Measurements from ENCODE around the gene ADGRB2. TPM values are rescaled to one million over a fixed set of nuclear protein-coding genes. Genes with fewer than 3 reads are reported as not detected.
A peak's percentile ranks its signal among the peaks of the same experiment; 100 is the strongest.

The ADGRB2 gene, protein sequence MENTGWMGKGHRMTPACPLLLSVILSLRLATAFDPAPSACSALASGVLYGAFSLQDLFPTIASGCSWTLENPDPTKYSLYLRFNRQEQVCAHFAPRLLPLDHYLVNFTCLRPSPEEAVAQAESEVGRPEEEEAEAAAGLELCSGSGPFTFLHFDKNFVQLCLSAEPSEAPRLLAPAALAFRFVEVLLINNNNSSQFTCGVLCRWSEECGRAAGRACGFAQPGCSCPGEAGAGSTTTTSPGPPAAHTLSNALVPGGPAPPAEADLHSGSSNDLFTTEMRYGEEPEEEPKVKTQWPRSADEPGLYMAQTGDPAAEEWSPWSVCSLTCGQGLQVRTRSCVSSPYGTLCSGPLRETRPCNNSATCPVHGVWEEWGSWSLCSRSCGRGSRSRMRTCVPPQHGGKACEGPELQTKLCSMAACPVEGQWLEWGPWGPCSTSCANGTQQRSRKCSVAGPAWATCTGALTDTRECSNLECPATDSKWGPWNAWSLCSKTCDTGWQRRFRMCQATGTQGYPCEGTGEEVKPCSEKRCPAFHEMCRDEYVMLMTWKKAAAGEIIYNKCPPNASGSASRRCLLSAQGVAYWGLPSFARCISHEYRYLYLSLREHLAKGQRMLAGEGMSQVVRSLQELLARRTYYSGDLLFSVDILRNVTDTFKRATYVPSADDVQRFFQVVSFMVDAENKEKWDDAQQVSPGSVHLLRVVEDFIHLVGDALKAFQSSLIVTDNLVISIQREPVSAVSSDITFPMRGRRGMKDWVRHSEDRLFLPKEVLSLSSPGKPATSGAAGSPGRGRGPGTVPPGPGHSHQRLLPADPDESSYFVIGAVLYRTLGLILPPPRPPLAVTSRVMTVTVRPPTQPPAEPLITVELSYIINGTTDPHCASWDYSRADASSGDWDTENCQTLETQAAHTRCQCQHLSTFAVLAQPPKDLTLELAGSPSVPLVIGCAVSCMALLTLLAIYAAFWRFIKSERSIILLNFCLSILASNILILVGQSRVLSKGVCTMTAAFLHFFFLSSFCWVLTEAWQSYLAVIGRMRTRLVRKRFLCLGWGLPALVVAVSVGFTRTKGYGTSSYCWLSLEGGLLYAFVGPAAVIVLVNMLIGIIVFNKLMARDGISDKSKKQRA (N-terminal part only)
- total RNA-seq: 0.24 TPM

DNA sequence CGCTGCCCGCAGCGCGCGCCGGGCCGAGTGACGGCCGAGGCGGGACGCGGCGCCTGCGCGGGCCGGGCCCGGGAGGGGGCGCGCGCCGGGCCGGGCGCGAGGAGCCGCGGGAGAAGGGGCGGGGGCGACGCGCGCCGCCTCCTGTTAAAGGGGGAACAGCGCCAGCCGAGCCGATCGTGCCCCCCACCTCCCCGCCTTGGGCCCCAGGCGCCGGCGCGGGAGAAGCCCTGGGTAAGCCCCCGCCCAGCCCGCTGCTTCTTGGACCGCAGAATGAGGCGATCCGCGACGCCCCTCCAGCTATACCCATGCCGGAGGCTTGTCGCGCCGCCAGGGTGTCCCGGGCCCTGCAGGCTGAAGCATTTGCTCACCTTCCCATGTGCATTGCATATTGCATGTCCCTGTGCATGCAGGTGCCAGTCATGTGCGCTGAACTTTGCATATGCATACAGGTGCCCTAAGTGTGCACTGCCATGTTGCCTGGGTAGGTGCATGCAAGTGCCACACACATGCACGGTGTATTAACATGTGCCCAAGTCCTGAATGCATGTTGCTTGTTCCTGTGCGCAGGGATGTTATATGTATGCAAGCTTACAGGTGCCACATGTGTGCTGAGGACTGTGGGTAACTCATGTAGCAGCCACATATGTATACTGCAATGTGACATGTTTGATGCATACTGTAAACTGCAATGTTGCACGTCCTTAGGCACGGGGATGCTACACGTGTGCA, at the start of gene ADGRB2:
TSS of gene ADGRB2 (minus strand) at position 29 of the 729 bp plus-strand sequence. CDS start 7,119 bp downstream, outside the sequence.
- ATAC-seq: no peak

GRCh38 chr1:31812158-31812829, 48.2 kb upstream of the ADGRB2 start:
- ATAC-seq: no peak

DNA sequence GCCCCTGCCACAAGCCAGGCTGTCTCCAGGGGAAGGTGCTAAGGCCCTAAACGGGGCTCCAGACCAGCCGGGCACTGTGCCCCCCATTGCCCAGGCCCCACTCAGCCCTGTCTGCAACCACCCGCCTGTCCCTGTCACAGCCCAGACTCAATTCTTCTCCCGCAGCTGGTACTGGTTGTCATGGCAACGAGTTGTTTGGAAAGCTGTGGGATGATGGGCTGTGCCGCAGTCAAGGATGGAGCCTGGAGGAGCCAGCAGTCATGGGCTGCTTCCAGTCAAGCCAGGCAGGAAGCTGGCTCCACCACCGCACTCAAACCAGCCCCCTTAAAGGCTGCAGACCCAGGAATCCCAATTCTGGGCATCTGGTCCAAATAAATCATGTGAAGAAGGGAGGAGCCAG, 47.5 kb upstream of the ADGRB2 start:
- ATAC-seq: no peak

DNA sequence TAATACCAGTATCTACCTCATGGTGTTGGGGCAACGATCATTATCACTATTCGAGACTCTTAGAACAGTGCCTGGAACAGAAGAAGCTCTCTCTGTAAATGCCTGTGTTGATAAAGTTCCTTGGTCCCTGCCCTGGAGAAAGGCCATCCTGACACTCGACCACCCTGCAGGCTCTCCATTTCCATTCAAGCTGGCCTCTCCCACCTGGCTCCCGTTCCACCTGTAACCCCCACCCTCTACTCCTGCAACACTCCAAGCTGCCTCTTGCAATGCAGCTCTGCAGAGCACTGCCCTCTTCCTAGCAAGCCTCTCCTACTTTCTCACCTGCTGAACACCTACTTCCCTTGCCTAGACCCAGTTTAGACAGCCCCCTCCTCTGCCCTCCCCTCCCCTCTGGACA, 45.6 kb upstream of the ADGRB2 start:
- ATAC-seq: no peak

DNA sequence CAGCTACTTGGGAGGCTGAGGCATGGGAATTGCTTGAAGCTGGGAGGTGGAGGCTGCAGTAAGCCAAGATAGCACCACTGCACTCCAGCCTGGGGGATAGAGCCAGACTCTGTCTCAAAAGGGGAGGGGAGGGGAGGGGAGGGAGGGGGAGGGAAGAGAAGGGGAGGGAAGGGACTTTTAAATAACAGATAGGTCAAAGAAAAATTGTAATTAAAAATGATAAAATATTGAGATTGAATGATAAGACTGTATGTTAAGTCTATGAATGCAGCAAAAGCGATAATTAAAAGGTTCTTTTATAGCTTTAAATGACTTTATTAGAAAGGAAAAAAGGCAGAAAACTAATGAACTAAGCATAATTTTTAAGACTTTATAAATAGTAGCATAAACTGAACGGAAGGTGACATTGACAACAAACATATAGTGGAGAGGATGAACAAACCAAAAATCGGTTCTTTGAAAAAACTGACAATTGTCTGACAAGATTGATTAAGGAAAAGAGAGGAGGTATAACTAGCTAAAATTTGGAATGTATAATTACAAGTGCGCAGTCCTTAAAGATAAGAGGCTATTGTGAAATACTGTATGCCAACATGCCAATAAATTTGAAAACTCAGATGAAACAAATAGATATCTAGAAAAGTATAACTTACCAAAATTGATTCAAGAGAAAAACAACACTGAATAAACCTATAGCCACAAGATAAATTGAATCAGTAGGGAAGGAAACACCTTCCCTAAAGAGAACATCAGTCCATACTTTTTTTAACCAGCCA, 43.3 kb upstream of the ADGRB2 start:
- no peak for ATAC-seq

DNA sequence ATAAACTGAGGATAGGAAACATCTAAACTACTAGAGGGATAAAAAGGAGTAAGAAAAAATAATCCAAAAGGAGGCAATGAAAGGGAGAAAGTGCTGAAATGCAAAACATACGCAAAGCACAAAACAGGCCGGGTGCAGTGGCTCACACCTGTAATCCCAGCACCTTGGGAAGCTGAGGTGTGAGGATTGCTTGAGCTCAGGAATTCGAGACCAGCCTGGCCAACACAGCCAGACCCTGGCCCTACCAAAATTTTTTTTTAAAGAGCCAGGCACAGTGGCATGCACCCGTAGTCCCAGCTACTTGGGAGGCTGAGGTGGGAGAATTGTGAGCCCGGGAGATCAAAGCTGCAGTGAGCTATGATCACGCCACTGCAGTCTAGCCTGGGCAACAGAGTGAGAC, 41.2 kb upstream of the ADGRB2 start:
- ATAC-seq: no peak

GRCh38 chr1:31804098-31804497, 40.0 kb upstream of the ADGRB2 start:
- no peak for ATAC-seq

DNA sequence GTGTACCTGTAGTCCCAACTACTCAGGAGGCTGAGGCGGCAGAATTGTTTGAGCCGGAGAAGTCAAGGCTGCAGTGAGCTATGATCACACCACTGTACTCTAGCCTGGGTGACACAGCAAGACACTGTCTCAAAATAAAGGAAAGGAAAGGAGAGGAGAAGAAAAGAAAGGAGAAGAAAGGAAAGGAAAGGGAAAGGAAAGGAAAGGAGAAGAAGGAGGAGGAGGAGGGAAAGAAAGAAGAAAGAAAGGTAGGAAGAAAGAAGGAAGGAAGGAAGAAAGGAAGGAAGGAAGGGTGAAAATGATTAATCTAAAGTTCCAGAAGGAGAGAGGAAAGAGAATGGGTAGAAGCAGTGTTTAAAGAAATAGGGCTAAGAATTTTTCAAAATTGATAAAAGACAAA, 39.5 kb upstream of the ADGRB2 start:
- no peak for ATAC-seq

DNA sequence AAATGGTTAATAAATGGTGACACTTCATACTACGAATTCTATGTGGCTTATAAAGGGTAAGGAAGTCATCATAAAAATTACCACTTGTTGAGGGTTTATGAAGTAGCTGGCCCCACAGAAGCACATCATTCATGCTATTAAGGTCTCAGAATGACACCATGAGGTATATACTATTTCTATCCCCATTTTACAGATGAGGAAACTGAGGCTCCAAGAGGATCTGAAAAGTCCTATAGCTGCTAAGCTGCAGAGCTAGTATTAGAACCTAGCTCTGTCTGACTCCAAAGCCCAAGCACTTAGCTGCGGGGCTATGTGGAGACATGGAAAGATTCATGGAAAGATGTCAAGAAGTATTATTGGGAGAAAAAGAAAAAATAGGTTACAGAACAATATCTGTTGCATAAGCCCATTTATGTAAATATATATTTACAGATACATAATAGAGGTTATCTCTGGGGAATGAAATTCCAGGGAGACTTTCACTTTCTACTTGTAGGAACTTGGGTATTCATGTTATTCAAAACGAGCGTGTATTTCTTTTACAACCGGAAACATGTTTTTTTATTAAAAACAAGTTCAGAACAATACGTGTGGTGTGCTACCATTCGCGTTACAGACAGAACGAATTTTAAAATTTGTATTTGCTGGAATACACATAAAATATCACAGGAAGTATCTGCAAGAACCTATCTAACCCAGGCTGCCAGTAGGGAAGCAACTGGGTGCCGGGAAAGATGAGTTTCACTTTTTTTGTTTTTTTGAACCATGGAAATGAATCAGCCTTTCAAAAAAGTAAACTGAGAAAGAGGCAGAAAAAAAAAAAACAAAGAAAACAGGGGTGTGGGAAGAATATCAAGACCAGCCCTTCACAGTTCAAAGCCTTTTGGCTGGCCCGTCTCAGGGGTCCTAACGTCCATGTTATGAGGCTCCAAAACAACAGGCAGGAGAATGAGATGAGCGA, 38.3 kb upstream of the ADGRB2 start:
- no peak for ATAC-seq

DNA sequence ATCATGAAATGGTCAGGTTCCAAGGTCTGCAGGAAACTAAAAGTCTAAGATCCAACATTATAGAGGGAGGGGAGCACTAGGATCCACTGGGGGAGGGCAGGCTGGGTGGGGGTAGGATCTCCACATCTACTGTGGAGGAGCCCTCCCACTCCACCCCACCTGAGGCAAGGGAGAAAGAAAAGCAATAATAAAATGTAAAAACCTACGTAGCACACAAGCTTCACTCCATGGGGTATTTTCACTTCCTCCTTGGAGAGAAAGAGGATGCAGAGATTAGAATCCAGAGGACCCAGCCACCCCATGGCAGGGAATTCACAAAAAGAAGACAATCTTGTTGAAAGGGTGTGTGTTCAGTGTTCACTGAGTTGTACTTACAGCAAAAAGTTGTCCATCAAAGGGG, 37.3 kb upstream of the ADGRB2 start:
- ATAC-seq: no peak

DNA sequence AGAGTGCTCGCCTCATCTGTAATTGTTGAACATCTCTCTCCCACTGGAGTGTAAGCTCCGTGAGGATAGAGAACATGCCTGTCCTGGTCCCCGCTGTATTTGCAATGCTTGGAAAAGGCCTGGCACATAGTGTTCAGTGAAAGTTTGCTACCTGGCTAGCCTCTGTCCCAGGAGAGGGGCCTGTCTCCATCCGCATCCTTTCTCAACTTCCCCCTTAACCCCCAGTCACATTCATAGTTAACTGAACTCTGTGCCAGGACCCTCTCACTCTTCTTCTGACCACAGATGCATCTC, 36.5 kb upstream of the ADGRB2 start:
- no peak for ATAC-seq

- peak; percentile 14 for ATAC-seq
Observed at GRCh38 chr1:31799895-31800673, 35.9 kb upstream of the ADGRB2 start.

DNA sequence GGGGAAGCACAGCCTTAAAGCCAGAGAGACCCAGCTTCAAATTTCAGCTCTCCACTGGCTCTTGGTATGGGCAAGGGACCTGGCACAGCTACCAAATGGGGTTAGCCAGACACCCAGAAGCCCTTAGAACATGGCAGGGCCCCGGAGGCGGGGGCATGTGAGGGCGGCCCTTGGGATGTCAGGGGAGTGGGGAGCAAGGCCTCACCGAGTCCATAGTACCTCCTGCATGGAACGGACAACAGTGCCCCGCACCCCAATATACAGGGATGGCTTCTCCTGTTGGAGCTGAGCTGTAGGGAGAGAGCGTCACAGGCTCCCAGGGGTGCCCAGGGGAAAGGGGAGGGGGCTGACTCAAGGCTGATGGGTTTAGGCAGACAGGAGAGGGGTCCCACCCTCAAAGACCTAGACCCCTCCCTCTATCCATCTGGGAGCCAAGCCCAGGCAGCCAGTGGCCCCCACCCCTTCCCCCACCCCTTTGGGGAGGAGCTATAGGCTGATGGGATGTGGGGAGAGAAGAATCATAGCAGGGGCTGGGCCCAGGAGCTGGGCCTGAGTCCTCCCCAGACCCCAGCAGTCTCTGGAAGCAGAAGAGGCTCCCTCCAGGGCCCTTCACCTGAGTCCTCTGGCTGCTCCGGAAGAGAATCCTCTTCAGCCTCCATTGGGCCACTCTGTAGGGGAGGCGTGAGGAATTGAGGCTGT, 35.2 kb upstream of the ADGRB2 start:
- ATAC-seq: no peak

DNA sequence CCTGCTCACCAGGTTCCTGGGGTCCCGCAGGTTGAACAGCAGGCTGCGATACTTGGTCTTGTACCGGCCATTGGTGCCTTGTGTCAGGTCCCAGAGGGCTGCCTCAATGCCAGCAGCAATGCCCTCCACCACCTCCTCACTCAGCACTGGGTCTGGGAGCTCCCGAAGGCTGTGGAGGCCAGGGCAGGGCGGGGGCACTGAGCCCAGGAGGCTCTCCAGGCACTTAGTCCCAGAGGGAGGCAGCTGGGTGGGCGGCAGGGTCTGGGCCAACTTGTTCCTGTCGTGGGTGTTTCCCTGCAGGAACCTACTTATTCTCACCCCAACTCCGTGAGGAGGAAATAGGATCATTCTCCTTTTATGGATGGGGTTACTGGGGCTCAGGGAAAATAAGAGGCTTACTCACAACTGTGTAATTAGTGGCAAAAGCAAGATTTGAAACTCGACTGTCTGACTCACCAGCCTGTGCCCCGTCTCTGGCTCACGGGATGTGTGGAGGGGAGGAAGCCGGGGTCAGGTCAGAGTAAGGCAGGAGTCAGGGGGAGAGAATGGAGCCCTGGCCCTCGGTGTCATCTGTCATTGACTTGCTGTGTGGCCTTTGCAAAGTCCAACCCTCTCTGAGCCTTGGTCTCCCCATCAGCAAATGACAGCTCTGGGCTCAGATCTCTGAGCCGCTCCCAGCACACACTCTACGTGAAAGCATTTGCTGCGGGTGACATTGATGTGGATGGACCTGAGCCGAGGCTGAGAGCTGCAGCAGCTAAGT, 34.5 kb upstream of the ADGRB2 start:
- ATAC-seq: peak; percentile 57

GRCh38 chr1:31798086-31798432, 33.9 kb upstream of the ADGRB2 start:
- ATAC-seq: no peak

DNA sequence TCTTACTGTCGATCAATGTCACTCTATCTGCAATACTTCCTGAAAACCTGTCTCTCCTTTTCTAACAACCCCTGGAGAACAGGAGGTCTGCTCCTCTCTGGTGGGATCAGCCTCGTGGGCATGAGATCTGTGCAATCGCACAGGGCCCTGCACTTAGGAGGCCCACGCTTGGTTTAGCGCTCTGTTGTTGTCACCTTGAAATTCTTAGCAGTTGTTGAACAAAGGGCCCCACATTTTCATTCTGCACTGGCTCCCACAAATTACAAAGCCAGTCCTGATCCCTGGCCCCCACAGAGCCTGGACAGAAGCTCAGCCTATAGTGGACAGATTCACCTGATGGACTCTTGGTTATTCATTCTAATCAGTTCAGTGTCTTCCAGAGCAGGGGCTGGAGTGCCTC, 33.1 kb upstream of the ADGRB2 start:
- no peak for ATAC-seq

DNA sequence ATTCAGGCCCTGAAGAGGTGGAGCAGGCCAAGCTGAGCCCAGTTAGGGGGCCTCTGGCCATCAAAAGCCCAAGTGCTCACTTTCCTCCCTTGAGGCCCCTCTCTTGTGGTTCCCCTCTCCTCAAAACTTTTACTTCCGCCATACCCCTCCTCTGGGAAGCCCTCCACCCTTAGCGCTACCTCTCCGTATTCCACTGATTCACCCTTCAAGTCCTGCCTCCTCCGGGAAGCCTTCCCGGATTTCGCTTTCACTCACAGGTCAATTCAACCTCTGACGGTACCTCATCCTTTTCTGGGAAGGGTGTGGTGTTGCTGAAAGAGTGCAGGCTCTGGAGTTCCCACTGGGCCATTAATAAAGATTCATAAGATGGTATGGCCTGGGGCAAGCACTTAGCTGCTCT, 32.6 kb upstream of the ADGRB2 start:
- no peak for ATAC-seq

All from esophagus mucosa (tissue), 1 donor.